ENCODE data around the gene ZNF524.

ZNF524 gene

DNA sequence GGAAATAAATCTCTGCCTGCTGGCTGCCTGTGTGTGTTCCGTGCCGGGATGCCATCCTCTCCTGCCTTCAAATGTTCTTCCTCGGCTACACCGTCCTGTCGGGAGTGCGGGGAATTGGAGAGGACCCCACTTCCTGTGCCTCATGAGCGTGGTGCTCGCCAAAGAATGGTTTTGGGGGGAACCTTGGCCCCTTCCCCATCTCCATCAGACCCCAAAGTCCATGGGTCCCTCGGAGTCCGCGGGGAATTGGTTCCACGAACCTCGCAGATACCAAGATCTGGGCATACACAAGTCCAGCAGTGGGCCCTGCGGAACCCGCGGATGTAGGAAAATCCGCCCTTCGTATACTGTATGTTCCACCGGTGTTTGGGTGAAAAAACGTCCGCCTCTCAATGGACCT, 3.0 kb downstream of the ZNF524 start:
- no peak for DNase-seq

DNA sequence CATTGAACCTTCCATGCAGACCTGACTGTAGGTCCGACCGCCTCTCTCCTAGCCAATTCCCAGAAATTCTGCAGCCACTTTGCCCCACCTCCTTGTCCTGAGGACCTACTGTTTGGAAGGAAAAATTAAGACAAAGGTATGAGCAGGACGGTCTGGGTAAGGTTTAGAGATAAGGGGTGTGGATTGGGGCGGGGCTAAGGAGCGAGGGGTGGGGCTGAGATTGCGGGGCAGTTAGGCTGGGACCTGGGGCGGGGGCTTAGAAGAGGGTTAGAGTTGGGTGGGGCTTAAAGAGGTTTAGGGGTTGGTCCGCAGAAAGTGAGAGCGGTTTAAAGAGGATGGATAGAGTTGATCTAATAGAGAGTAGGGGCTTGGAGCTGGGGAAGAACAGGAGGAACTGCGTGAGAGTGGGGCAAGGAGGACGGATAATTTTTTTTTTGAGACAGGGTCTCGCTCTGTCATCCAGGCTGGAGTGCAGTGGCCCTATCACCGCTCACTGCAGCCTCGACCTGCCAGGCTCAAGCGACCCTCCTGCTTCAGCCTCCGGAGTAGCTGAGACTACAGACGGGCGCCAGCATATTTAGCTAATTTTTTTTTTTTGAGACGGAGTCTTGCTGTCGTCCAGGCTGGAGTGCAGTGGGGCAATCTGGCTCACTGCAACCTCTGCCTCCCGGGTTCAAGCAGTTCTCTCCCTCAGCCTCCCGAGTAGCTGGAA, 3.6 kb downstream of the ZNF524 start:
- no peak for DNase-seq

- DNase-seq, result peak; percentile 99
Observed at GRCh38 chr19:55605207-55605636, 5.1 kb downstream of the ZNF524 start.

DNA sequence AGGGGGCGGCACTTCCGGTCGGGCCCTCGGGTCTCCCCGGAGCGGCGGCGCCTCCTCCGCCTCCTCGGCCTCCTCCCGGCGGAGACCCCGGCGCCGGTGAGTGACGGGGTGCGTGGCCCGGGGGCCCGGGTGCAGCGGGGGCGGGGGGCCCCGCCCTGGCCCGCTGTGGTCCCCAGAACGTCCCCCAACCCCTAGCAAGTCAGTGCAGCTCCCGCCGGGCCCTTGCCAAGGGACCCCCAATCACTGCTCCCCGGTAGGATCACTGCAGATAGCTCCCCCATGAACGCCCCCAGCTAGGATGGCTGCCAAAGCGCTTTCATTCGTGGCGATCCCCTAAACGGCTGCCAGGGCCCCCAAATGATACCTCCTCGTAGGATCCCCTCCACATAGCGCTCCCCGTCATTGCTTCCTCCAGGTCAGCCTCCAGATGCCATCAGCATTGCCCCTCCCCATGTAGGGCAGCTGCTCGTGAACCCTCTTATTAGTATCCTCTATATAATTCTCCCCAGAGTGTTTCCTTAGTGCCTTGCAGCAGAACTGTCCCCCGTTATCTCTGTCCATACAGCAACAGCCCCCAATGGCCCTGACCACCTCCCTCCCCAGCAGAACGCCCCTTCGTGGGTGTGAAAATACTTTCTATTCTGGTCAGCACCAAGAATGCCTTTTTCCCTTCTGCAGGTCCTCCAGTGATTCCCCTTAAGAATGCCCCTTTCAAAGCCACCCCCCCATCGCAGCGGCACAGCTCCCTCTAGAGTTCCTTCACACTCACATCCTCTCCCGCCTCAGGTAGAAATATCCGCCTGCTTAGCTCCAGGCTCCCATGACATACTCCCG, 5.8 kb downstream of the ZNF524 start, which contains the start of gene ZNF865:
Gene ZNF865, plus strand, starts transcription at position 11 of the 834 bp plus-strand sequence. CDS start 7,972 bp downstream, outside the sequence.
- DNase-seq, result peak; percentile 88

DNA sequence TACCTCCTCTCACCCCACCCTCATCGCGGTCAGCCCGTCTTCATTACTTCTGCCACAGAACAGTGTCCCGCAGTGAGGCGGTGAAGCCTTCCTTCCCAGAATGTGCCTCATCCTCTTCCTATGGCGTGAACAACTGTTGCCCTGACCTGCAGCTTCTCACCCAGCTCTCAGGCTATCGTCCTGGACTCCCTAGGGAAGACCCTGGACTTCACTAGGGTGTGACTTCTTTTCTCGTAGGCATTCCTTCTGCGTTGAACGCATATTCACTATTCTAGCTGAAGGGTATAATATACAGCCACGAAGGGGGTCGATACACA, 6.3 kb downstream of the ZNF524 start:
- no peak for DNase-seq

DNA sequence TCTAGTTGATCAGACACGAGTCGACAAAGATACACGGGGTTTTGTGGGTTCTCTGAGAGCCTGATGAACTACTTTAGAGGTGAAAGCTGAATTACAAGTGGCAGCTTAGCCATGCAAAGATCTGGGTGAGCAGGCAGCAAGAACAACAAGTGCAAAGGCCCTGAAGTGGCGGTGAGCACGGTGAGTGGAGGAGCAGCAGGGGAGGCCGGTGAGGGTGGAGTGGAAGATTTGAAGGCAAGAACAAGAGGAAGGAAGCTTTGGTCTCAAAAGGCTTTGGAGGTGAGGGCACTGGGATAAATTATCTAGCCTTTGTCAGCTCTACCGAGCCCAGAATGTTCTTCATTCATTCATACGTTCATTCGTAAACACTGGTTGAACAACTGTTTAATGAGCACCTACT, 6.7 kb downstream of the ZNF524 start:
- DNase-seq, result no peak

- DNase-seq, result no peak
Observed at GRCh38 chr19:55609326-55609725, 9.2 kb downstream of the ZNF524 start.

DNA sequence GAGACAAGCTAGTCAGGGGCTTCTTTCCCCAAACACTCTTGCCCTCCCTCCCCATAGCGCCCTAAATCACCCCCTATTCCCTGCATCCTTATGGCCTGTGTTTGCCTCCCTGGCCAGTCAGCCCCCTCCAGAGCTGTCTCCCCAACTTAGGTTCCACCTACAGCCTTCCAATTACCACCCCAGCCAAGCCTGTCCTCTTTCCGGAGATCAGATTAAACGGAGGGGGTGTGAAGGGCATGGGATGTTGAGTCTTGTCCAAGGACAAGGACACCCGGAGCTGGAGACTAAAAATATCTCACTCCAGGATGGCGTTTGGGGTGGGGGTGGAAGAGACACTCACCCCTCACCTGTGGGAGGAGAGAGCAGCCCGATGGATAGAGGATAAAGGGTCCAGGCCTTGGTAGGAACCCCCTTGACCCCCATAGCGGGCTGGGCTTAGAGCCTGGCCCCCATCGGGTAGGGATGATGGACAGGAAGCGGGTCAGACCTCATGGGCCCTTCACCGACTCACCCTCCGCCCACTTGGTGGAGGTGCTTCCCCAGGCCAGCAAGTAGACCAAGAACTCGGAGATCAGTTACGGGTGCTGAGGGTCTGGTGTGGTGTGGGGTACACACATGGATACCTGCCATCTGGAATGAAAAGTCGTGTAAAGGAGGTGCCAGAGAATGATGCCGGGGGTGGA, 11.4 kb downstream of the ZNF524 start:
- DNase-seq, result no peak

GRCh38 chr19:55611983-55612645, 12.0 kb downstream of the ZNF524 start:
- no peak for DNase-seq

DNA sequence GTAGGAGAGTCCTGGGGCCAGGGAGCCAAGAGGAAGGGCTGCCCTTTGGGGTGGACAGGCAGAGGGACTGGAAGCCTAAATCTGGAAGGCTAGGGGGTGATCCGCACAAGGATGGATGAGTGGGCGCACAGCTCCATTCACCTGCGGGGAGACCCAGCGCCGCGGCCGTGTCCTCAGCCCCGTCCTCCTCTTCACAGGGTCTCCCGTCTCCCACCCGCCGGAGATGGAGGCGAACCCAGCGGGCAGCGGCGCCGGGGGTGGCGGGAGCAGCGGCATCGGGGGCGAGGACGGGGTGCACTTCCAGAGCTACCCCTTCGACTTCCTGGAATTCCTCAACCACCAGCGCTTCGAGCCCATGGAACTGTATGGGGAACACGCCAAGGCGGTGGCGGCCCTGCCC, 13.3 kb downstream of the ZNF524 start:
- no peak for DNase-seq

DNA sequence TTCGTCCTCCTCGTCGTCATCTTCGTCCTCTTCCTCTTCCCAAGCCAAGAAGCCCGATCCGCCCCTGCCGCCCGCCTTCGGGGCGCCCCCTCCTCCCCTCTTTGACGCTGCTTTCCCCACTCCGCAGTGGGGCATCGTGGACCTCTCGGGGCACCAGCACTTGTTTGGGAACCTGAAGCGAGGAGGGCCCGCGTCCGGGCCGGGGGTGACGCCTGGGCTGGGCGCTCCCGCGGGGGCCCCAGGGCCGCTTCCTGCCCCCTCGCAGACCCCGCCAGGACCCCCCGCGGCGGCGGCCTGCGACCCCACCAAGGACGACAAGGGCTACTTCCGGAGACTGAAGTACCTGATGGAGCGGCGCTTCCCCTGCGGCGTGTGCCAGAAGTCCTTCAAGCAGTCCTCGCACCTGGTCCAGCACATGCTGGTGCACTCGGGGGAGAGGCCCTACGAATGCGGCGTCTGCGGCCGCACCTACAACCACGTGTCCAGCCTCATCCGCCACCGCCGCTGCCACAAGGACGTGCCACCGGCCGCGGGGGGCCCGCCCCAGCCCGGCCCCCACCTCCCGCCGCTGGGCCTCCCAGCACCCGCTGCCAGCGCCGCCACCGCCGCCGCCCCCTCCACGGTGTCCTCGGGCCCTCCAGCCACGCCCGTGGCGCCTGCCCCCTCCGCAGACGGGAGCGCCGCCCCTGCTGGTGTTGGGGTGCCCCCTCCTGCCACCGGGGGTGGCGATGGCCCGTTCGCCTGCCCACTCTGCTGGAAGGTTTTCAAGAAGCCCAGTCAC, 14.0 kb downstream of the ZNF524 start:
- no peak for DNase-seq

DNA sequence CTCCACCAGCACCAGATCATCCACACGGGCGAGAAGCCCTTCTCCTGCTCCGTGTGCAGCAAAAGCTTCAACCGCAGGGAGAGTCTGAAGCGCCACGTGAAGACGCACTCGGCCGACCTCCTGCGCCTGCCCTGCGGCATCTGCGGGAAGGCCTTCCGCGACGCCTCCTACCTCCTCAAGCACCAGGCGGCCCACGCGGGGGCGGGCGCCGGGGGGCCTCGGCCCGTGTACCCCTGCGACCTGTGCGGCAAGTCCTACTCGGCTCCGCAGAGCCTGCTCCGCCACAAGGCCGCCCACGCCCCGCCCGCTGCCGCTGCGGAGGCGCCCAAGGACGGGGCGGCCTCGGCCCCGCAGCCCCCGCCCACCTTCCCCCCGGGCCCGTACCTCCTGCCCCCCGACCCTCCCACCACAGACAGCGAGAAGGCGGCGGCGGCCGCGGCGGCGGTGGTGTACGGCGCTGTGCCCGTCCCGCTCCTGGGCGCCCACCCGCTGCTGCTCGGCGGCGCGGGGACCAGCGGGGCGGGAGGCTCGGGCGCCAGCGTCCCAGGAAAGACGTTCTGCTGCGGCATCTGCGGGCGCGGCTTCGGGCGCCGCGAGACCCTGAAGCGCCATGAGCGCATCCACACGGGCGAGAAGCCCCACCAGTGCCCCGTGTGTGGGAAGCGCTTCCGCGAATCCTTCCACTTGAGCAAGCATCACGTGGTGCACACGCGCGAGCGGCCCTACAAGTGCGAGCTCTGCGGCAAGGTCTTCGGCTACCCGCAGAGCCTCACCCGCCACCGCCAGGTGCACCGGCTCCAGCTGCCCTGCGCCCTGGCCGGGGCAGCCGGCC, 14.8 kb downstream of the ZNF524 start:
- DNase-seq, result no peak

DNA sequence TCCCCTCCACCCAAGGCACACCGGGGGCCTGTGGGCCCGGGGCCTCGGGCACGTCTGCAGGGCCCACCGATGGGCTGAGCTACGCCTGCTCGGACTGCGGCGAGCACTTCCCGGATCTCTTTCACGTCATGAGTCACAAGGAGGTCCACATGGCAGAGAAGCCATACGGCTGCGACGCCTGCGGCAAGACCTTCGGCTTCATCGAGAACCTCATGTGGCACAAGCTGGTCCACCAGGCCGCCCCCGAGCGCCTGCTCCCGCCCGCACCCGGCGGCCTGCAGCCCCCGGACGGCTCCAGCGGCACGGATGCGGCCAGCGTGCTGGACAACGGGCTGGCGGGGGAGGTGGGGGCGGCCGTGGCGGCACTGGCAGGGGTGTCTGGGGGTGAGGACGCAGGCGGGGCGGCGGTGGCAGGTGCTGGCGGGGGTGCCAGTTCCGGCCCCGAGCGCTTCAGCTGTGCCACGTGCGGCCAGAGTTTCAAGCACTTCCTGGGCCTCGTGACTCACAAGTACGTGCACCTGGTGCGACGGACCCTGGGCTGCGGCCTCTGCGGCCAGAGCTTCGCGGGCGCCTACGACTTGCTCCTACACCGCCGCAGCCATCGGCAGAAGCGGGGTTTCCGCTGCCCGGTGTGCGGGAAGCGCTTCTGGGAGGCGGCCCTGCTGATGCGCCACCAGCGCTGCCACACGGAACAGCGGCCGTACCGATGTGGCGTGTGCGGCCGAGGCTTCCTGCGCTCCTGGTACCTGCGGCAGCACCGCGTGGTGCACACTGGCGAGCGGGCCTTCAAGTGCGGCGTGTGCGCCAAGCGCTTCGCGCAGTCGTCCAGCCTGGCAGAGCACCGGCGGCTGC, 15.7 kb downstream of the ZNF524 start:
- DNase-seq, result no peak

DNA sequence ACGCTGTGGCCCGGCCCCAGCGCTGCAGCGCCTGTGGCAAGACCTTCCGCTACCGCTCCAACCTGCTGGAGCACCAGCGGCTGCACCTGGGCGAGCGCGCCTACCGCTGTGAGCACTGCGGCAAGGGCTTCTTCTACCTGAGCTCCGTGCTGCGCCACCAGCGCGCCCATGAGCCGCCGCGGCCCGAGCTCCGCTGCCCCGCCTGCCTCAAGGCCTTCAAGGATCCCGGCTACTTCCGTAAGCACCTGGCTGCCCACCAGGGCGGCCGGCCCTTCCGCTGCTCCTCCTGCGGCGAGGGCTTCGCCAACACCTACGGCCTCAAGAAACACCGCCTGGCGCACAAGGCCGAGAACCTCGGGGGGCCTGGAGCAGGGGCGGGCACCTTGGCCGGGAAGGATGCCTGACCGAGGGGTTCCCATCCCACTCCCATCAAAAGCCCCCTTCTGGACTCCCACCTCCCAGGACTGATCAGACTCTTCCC, 16.3 kb downstream of the ZNF524 start:
- DNase-seq, result no peak

DNA sequence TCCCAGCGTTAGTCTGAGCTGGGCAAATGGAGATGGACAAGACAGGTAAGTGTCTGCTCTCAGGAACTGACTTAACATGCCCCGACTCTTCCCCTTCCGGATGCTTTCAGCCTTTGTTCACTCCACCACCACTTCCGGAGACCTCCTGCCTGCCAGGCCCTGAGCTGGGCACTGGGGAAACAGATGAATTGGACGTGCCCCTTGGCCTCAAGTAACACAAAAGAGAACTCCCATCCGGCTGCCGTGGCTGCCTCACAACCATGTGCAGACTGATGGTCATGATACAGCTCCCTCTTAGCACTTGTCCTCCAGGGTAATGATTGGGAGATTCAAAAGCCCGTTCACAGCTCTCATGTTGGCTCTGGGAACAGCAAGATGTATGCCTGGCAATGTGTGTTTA, 17.3 kb downstream of the ZNF524 start:
- no peak for DNase-seq

DNA sequence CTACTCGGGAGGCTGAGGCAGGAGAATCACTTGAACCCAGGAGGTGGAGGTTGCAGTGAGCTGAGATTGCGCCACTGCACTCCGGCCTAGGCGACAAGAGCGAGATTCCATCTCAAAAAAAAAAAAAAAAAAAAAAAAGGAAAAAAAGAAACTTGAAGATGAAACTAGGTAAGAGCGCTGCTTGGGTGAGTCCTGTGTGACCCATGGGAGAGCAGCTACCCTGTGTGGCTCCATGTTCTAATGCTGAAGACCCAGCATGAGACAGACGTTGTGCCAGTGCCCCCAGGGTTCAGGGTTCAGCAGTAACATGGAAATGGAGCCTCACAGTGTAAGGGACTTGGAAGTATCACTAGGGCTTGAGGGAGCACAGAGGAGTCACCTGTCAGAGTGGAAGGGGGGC, 18.3 kb downstream of the ZNF524 start:
- no peak for DNase-seq

- DNase-seq, result no peak
Observed at GRCh38 chr19:55619286-55619685, 19.2 kb downstream of the ZNF524 start.

- no peak for DNase-seq
Observed at GRCh38 chr19:55620410-55621204, 20.5 kb downstream of the ZNF524 start.

GRCh38 chr19:55621205-55621672, 21.2 kb downstream of the ZNF524 start:
- DNase-seq, result no peak
